NCI-H1930 (cell line): ENCODE measurements around the gene RPL19.

Experiments used
- DNase-seq, 2 experiments: peaks; one replicate each; lab custom pipeline; 2025; lab: John Stamatoyannopoulos, UW

RPL19 gene

GRCh38 chr17:39197380-39198185 is 2.5 kb upstream of the RPL19 start, which contains the start of gene CACNB1:
TSS of gene CACNB1 (minus strand) at chr17:39197669. CDS start at chr17:39197495, 174 bp downstream.
- peak; percentile 46 to 57 for DNase-seq

GRCh38 chr17:39198186-39198566 is 1.9 kb upstream of the RPL19 start:
- DNase-seq: no peak

- DNase-seq: peak; percentile 86 to 92
Observed at GRCh38 chr17:39199820-39200069, 338 bp upstream of the RPL19 start.

GRCh38 chr17:39200957-39201510 is 951 bp downstream of the RPL19 start:
- DNase-seq: no peak

- no peak for DNase-seq
Observed at GRCh38 chr17:39204245-39204644, 4.2 kb downstream of the RPL19 start.

- DNase-seq: no peak
Observed at GRCh38 chr17:39205112-39205526, 5.0 kb downstream of the RPL19 start.

GRCh38 chr17:39208136-39208535 is 8.1 kb downstream of the RPL19 start:
- no peak for DNase-seq

GRCh38 chr17:39208893-39209292 is 8.8 kb downstream of the RPL19 start:
- DNase-seq: no peak

- no peak for DNase-seq
Observed at GRCh38 chr17:39209317-39210092, 9.4 kb downstream of the RPL19 start.

GRCh38 chr17:39210093-39210434 is 10.0 kb downstream of the RPL19 start:
- no peak for DNase-seq

GRCh38 chr17:39212195-39212810 is 12.2 kb downstream of the RPL19 start:
- no peak for DNase-seq

- DNase-seq: no peak
Observed at GRCh38 chr17:39212841-39213480, 12.9 kb downstream of the RPL19 start.

- no peak for DNase-seq
Observed at GRCh38 chr17:39213852-39214251, 13.8 kb downstream of the RPL19 start.

GRCh38 chr17:39217734-39218369 is 17.8 kb downstream of the RPL19 start:
- DNase-seq: no peak

GRCh38 chr17:39218906-39219305 is 18.8 kb downstream of the RPL19 start:
- DNase-seq: no peak

- no peak for DNase-seq
Observed at GRCh38 chr17:39219647-39220154, 19.6 kb downstream of the RPL19 start.

- DNase-seq: no peak
Observed at GRCh38 chr17:39221572-39221971, 21.5 kb downstream of the RPL19 start.

GRCh38 chr17:39222151-39222550 is 22.1 kb downstream of the RPL19 start:
- DNase-seq: no peak

- DNase-seq: no peak
Observed at GRCh38 chr17:39222866-39223834, 23.1 kb downstream of the RPL19 start.
